Mucosa of descending colon (tissue), 3 donors: Measurements from ENCODE around the gene BBX. TPM values are rescaled to one million over a fixed set of nuclear protein-coding genes. Genes with fewer than 3 reads are reported as not detected.

Experiments used
- ATAC-seq: fragments of 200-7000 bp; cut with Tn5 transposase; one replicate; pipeline ENCODE4 v1.9.1; 2020; ENCODE audit warnings: mild to moderate bottlenecking, moderate library complexity
- DNase-seq, 3 donors: peaks; one replicate each; pipeline ENCODE4 v3.0.0-alpha.2; 2020
- H3K36me3 ChIP-seq: fragments of 200-600 bp; one replicate; pipeline ENCODE4 v1.8.0; 2021; ENCODE audit warnings: low read depth, mild to moderate bottlenecking
- H3K4me1 ChIP-seq: fragments of 200-600 bp; one replicate; pipeline ENCODE4 v1.8.0; 2021; ENCODE audit warnings: low read depth, mild to moderate bottlenecking
- H3K4me3 ChIP-seq: fragments of 200-600 bp; one replicate; pipeline ENCODE4 v1.8.0; 2021; ENCODE audit warnings: mild to moderate bottlenecking
- H3K9me3 ChIP-seq: fragments of 200-600 bp; one replicate; pipeline ENCODE4 v1.8.0; 2021; ENCODE audit warnings: mild to moderate bottlenecking
- intact Hi-C, 2 donors: fragments of 100-400 bp; cut with DNase I in 1 of 2; cut with micrococcal nuclease in 1 of 2; formaldehyde crosslinking; loops; one replicate each; pipeline versions ENCODE4 v1.11.0 to v1.11.1; 2022; cut with DNase I, micrococcal nuclease
- total RNA-seq, 3 donors: library from RNA; stranded (reverse); fragmentation: NEBNext Ultra II Directional in 2 of 3; extraction: Animal tissue kit (Norgen Biotek cat#: 25700) in 2 of 3; gene quantifications; one replicate each; pipeline versions ENCODE4 v1.2.1 to v1.2.4, GENCODE V29; 2021 to 2023
- TF ChIP-seq, protein P1 (sequence below): fragments of 200-600 bp; IDR thresholded peaks from one replicate; pipeline ENCODE4 v1.8.0; 2022; ENCODE audit warnings: antibody characterized with exemption, mild to moderate bottlenecking
- donor health status: DM: no; HTN: no; CAD: no; lungs with moderate emphysema.
- donor health status: DM: no; HTN: no; CAD: no.
- donor health status: DM: no; HTN: yes; CAD: no.

The BBX gene
- total RNA-seq, 3 donors from 2014 or later = 24.4 to 69.9 (median 26.0) TPM

DNA sequence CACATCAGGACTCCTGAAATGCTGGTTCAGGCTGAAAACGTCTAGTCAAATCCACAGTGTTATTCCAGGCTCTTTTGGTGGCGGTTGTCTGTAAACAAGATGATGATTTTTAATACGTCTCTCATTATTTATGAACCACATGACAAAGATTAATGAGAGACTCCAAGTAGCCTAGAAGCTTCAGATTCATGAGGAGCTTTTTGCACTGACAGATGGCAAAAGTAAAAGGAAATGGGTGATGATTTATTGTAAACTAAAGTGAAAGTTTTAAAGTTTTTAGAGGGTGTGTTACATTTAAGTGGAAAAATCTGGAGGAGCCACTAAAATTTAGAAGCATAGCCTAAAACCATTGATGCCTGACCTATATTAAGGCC, 77.0 kb downstream of the BBX start:
- no peaks in the 10 kb centered on the region for H3K36me3 ChIP-seq
- intact Hi-C loops = no loop called here
- peaks cover 7% of the 10 kb centered on the region for H3K4me1 ChIP-seq
- no peak for ATAC-seq
- TF ChIP-seq, protein P1, sequence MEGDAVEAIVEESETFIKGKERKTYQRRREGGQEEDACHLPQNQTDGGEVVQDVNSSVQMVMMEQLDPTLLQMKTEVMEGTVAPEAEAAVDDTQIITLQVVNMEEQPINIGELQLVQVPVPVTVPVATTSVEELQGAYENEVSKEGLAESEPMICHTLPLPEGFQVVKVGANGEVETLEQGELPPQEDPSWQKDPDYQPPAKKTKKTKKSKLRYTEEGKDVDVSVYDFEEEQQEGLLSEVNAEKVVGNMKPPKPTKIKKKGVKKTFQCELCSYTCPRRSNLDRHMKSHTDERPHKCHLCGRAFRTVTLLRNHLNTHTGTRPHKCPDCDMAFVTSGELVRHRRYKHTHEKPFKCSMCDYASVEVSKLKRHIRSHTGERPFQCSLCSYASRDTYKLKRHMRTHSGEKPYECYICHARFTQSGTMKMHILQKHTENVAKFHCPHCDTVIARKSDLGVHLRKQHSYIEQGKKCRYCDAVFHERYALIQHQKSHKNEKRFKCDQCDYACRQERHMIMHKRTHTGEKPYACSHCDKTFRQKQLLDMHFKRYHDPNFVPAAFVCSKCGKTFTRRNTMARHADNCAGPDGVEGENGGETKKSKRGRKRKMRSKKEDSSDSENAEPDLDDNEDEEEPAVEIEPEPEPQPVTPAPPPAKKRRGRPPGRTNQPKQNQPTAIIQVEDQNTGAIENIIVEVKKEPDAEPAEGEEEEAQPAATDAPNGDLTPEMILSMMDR = no peak
- H3K4me3 ChIP-seq = no peak overlapping the region
- DNase-seq = no peak
- H3K9me3 ChIP-seq = no peaks in the 10 kb centered on the region

DNA sequence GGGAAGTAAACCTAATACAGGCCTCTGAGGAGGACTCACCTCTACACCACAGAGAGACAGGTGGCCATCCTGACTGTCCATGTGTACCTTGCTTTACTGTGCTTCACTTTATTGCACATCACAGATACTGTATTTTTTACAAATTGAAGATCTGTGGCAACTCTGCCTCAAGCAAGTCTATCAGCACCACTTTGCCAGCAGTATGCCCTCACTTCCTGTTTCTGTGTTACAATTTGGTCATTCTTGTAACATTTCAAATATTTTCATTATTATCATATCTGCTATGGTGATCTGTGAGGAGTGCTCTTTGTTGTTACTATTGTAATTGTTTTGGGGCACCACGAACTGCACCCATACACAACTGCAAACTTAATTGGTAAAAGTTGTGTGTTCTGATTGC, 78.0 kb downstream of the BBX start:
- intact Hi-C loops = no loop called here
- Histone ChIP-seq H3K4me3 (no peak overlapping the region), H3K36me3 (no peaks in the 10 kb centered on the region), H3K4me1 (peaks cover 7% of the 10 kb centered on the region), H3K9me3 (no peaks in the 10 kb centered on the region)
- TF ChIP-seq, protein P1 = no peak
- ATAC-seq (no peak), DNase-seq (no peak)

DNA sequence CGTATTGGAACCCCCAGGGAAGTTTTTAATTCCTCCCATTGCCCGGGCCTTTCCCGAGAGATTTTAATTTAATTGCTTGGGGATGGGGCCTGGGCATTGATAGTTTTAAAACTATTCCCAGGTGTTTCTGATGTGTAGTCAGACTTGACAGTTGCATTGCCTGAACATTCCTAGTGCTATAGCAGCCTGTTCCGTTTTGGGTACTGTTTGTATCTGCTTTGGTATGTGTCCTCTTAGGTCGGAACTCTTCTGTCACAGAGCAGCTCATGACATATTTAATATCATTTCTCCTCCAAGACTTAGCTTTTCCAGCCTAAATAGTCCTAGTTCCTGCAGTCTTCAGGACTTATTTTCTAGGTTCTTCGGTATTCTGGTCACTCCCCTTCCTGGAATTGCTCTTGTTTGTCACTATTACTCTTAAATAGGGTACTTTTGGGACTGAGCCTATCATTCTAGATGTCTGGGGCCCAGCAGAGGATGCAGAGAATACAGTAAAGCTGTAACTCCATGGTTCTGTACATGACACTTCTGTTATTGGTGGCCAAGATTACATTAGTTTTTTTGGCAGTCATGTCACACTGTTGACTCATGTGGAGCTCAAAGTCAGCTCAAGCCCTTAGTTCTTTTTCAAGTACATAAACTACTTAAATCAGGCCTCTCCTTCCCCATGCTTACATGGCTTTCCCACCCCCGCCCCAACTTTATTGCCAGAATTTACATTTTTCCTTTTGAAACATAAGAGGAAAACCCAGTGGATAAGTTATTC, 81.5 kb downstream of the BBX start:
- TF ChIP-seq, protein P1 = no peak
- H3K9me3 ChIP-seq = no peaks in the 10 kb centered on the region
- H3K4me3 ChIP-seq = no peak overlapping the region
- no peak for DNase-seq
- no peaks in the 10 kb centered on the region for H3K36me3 ChIP-seq
- peak; percentile 24 for ATAC-seq
- H3K4me1 ChIP-seq = no peaks in the 10 kb centered on the region
- intact Hi-C loops = no loop called here

DNA sequence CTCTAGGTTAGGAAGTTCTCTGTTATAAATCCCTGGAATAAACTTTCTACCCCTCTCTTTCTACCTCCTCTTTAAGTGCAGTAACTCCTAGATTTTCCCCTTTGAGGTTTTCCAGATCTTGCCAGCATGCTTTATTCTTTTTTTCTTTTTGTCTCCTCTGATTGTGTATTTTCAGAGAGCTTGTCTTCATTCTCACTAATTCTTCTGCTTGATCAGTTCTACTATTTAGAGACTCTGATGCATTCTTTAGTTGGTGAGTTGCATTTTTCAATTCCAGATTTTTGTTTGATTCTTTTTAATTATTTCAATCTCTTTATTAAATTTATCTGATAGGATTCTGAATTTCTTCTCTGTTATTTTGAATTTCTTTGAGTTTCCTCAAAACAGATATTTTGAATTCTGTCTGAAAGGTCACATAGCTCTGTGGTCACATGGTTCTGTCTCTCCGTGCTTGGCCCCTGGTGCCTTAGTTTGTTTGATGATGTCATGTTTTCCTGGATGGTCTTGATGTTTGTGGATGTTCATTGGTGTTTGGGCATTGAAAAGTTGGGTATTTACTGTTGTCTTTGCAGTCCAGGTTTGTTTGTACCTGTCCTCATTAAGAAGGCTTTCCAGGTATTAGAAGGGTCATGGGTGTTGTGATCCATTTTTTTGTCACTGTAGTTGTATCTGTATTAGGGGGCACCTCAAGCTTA, 89.2 kb downstream of the BBX start:
- DNase-seq = no peak
- TF ChIP-seq, protein P1 = no peak
- H3K9me3 ChIP-seq = no peaks in the 10 kb centered on the region
- intact Hi-C loops = no loop called here
- no peaks in the 10 kb centered on the region for H3K4me1 ChIP-seq
- no peaks in the 10 kb centered on the region for H3K36me3 ChIP-seq
- no peak overlapping the region for H3K4me3 ChIP-seq
- ATAC-seq = no peak

DNA sequence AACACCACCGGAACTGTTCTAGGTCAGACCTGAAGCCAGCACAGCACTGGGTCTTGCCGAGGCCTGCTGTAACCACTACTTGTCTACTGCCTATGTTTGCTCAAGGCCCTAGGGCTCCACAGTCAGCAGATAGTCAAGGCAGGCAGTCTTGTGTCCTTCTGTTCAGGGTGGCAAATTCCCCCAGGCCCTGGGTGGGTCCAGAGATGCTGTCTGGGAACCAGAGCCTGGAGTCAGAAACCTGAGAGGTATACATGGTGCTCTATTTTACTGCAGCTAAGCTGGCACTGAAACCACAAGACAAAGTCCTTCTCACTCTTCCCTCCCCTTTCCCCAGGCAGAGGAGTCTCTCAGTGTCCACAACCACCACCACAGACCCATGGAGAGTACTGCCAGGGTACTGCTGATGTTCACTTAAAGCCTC, 89.9 kb downstream of the BBX start:
- H3K36me3 ChIP-seq = no peaks in the 10 kb centered on the region
- H3K9me3 ChIP-seq = no peaks in the 10 kb centered on the region
- no peaks in the 10 kb centered on the region for H3K4me1 ChIP-seq
- TF ChIP-seq, protein P1 = no peak
- intact Hi-C loops = no loop called here
- DNase-seq = no peak
- no peak for ATAC-seq
- H3K4me3 ChIP-seq = no peak overlapping the region
